IPS-18a (cell line): ENCODE measurements around the gene PRR23A.

Experiments
- H3K27ac ChIP-seq: one replicate; pipeline ENCODE4 v1.5.1; 2013; ENCODE audit warnings: low read length
- H3K27me3 ChIP-seq: one replicate; pipeline ENCODE4 v1.6.1; 2013; ENCODE audit warnings: mild to moderate bottlenecking, low read length; ENCODE audit not compliant: control insufficient read depth, insufficient read depth
- H3K36me3 ChIP-seq: one replicate; pipeline ENCODE4 v1.6.1; 2013; ENCODE audit warnings: low read depth, low read length; ENCODE audit not compliant: control insufficient read depth
- H3K4me1 ChIP-seq: one replicate; pipeline ENCODE4 v1.6.1; 2013; ENCODE audit warnings: low read depth, low read length; ENCODE audit not compliant: control insufficient read depth
- H3K4me3 ChIP-seq: one replicate; pipeline ENCODE4 v1.5.1; 2013; ENCODE audit warnings: low read length
- H3K9ac ChIP-seq: one replicate; pipeline ENCODE4 v1.6.1; 2013; ENCODE audit warnings: mild to moderate bottlenecking, low read length, moderate library complexity
- H3K9me3 ChIP-seq: one replicate; pipeline ENCODE4 v1.6.1; 2013; ENCODE audit warnings: low read depth, low read length; ENCODE audit not compliant: control insufficient read depth

Gene PRR23A

DNA sequence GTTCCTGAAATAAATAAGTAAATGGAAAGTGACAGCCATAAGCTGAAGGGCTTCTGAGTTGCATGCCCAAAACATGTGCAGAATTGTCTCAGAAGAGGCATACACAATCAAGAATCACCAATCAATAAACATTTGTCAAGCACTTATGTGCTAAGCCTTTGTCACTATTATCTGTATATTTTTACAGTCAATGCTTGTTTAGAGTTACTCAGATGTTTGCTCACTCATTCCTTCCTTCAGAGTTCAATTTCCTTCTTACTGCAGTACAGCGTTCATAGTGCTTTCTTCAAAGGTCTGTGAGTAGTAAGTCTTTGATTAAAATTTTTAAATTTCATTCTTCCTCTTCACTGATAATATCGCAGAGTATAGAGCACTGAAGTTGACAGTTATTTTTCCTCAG lies 41.8 kb downstream of the PRR23A start:
- Histone ChIP-seq H3K27me3 (no peaks in the 10 kb centered on the region), H3K4me3 (no peak overlapping the region), H3K36me3 (no peaks in the 10 kb centered on the region), H3K4me1 (no peaks in the 10 kb centered on the region), H3K27ac (no peak overlapping the region), H3K9me3 (peaks cover 5% of the 10 kb centered on the region), H3K9ac (no peak overlapping the region)

DNA sequence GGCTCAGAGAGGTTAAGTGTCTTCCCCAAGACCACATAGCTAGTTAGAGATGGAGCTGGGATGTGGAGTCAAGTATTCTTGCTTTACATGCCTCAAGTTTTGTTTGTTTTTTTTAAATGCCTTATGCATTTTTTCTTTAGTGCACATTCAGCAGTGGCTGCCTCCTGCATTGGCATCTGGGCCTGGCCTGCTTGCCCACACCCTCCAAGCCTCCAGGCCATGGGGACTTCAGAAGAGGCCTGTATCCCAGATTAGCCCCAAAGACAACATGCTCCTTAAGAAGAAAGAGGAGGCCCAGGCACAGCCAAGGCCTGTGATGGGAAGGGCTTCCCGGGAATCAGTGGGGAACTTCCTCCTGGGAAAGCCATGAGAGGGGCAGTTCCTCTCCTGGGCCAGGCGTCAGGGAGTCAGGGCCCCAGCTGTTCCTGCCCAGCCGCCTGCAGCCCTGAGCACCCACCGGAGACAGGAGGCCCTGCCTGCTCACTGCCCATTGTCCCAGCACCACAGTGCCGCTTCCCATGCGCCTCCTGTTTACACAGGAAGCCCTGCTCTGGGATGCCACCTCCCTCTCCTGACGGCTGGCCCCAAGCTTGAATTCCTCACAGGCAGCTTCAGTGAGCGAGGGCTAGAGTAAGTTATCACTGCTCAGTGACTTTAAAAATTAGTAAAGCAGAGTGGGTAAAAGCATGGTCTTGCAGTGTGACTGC lies 43.1 kb downstream of the PRR23A start:
- no peak overlapping the region for H3K27ac ChIP-seq
- no peaks in the 10 kb centered on the region for H3K4me1 ChIP-seq
- peaks cover 5% of the 10 kb centered on the region for H3K9me3 ChIP-seq
- no peaks in the 10 kb centered on the region for H3K36me3 ChIP-seq
- no peak overlapping the region for H3K4me3 ChIP-seq
- no peaks in the 10 kb centered on the region for H3K27me3 ChIP-seq
- no peak overlapping the region for H3K9ac ChIP-seq

DNA sequence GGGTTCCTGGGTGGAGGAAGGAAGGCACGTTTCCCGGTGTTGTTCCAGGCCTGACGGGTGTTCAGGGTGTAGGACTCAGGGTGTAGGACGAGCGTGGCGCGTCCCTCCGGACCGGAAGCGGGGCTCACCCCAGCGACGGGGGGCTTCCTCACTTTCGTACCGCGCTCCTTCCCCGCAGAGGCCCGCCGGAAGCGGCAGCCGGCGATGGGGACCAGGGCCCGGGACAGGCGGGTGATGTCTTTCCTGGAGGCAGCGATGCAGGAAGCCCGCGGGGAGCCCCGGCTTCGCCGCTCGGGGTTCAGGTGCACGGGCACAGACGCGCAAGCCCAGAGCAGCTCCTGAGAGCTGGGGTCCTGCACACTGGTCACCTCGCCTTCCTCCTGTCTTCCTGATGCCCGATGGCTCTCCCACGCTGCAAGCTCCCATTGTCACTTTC lies 45.6 kb downstream of the PRR23A start:
- Histone ChIP-seq H3K27me3 (no peaks in the 10 kb centered on the region), H3K27ac (no peak overlapping the region), H3K9ac (no peak overlapping the region)

More for the DNA sequence above, 45.6 kb downstream of the PRR23A start:
- H3K4me1 ChIP-seq: no peaks in the 10 kb centered on the region
- no peak overlapping the region for H3K4me3 ChIP-seq
- no peaks in the 10 kb centered on the region for H3K36me3 ChIP-seq
- peaks cover 5% of the 10 kb centered on the region for H3K9me3 ChIP-seq
